Medulla oblongata (tissue), 1 donor: ENCODE measurements around the gene INPP4A.

Source experiments
- DNase-seq: peaks from one replicate; pipeline ENCODE4 v3.0.0-alpha.2; 2015; ENCODE audit errors: extremely low spot score

INPP4A gene

GRCh38 chr2:98563394-98563793, 118.7 kb downstream of the INPP4A start:
- DNase-seq, result no peak

GRCh38 chr2:98564541-98565132, 120.0 kb downstream of the INPP4A start:
- DNase-seq, result no peak

GRCh38 chr2:98565286-98565860, 120.7 kb downstream of the INPP4A start:
- DNase-seq, result no peak

GRCh38 chr2:98565941-98566340, 121.3 kb downstream of the INPP4A start:
- DNase-seq, result no peak

GRCh38 chr2:98568161-98568956, 123.7 kb downstream of the INPP4A start:
- DNase-seq, result no peak

GRCh38 chr2:98569197-98569793, 124.6 kb downstream of the INPP4A start:
- no peak for DNase-seq

- no peak for DNase-seq
Observed at GRCh38 chr2:98569915-98570314, 125.3 kb downstream of the INPP4A start.

- DNase-seq, result no peak
Observed at GRCh38 chr2:98570356-98570755, 125.7 kb downstream of the INPP4A start.

GRCh38 chr2:98571121-98571701, 126.6 kb downstream of the INPP4A start:
- no peak for DNase-seq

- DNase-seq, result no peak
Observed at GRCh38 chr2:98571796-98572195, 127.1 kb downstream of the INPP4A start.

GRCh38 chr2:98572211-98572610, 127.6 kb downstream of the INPP4A start:
- no peak for DNase-seq

GRCh38 chr2:98572676-98573075, 128.0 kb downstream of the INPP4A start:
- no peak for DNase-seq

- DNase-seq, result no peak
Observed at GRCh38 chr2:98573426-98573825, 128.8 kb downstream of the INPP4A start.

GRCh38 chr2:98576666-98577312, 132.1 kb downstream of the INPP4A start:
- DNase-seq, result no peak

- DNase-seq, result no peak
Observed at GRCh38 chr2:98577313-98577712, 132.7 kb downstream of the INPP4A start.

- DNase-seq, result no peak
Observed at GRCh38 chr2:98578231-98578630, 133.6 kb downstream of the INPP4A start.

- DNase-seq, result no peak
Observed at GRCh38 chr2:98579926-98580325, 135.3 kb downstream of the INPP4A start.

- no peak for DNase-seq
Observed at GRCh38 chr2:98580656-98581284, 136.1 kb downstream of the INPP4A start.

GRCh38 chr2:98582523-98582922, 137.9 kb downstream of the INPP4A start:
- no peak for DNase-seq

- DNase-seq, result no peak
Observed at GRCh38 chr2:98583276-98583675, 138.6 kb downstream of the INPP4A start.
